ENCODE results near the gene ZNF580.

DNA sequence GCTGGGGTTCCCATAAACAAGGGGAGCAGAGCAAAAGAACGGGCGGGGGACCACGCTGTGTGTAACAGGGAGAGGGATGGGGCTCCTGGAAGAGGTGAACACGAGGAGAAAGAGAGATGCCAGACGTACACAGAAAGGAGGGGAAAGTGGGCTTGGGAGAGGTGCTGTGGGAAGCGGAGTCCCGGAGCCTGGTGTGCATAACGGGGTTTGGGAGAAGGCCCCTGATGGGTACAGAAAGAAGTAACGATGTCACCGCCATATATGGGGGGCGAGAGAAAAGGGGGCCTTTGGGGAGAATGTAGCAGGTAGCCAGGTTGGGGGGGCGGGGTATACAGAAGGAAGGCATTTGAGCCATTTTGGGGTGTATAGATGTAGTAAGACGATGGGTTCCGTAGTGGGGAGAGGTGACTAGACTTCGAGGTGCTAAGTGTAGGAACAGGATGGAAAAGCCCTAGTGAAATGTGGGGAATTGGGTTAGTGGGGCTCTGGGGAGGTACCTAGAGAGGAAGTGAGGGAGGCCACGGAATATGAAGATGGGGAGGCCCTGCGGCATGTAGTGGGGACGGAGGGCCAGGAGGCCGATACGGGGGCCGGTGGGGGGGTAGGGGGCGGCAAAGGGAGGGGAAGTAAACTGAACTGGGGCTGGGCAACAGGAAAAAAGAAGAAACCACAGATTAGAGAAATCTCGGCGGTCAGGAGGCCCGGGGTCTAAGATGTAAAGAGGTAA is 787 bp downstream of the ZNF580 start:
- TF ChIP-seq, protein P1, sequence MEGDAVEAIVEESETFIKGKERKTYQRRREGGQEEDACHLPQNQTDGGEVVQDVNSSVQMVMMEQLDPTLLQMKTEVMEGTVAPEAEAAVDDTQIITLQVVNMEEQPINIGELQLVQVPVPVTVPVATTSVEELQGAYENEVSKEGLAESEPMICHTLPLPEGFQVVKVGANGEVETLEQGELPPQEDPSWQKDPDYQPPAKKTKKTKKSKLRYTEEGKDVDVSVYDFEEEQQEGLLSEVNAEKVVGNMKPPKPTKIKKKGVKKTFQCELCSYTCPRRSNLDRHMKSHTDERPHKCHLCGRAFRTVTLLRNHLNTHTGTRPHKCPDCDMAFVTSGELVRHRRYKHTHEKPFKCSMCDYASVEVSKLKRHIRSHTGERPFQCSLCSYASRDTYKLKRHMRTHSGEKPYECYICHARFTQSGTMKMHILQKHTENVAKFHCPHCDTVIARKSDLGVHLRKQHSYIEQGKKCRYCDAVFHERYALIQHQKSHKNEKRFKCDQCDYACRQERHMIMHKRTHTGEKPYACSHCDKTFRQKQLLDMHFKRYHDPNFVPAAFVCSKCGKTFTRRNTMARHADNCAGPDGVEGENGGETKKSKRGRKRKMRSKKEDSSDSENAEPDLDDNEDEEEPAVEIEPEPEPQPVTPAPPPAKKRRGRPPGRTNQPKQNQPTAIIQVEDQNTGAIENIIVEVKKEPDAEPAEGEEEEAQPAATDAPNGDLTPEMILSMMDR (IDR thresholded peaks at IDR 0.05), result no peak
- TF ChIP-seq ZFX (IDR thresholded peaks at IDR 0.05; ENCODE audit: borderline replicate concordance), result no peak
